Stimulated activated CD4-positive, alpha-beta T cell treated with anti-CD3 and anti-CD28 coated beads, Interleukin-2, amount 100 ng/mL, for 4 hours (primary cell): Measurements from ENCODE around the gene MAL.

Experiments
- DNase-seq: peaks from one replicate; pipeline ENCODE4 v3.0.0-alpha.2; 2020; ENCODE audit warnings: low read depth

MAL gene

DNA sequence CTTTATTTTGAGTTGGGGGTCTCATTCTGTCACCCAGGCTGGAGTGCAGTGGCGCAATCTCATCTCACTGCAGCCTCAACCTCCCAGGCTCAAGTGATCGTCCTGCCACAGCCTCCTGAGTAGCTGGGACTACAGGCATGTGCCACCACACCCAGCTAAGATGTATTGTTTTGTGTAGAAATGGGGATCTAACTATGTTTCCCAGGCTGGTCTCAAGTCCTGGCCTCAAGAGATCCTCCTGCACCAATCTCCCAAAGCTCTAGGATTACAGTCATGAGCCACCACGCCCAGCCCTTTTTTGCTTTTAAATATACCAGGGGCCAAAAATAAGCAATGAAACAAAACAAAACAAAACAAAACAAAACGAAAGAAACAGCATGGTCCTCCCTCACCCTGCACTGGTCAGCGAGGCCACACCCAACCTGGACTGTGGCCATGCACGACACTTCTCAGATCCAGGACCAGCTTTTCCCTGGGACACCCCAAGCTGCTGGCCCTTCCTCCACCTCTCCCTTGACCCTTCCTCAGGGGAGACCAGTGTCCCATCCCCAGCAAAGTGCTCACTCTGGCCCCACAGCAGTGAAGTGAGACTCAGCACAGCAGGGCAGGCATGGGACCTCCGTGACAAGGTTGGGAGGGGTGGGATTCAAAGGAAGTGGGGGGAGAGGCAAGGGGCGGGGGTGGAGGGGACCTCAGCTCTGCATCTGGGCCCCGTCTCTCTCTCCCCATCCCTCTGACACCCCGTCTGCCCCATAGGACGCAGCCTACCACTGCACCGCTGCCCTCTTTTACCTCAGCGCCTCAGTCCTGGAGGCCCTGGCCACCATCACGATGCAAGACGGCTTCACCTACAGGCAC lies 23.5 kb downstream of the MAL start:
- DNase-seq = no peak

GRCh38 chr2:95049683-95049955 lies 24.1 kb downstream of the MAL start:
- DNase-seq = no peak

GRCh38 chr2:95049961-95050360 lies 24.5 kb downstream of the MAL start:
- DNase-seq = no peak

- no peak for DNase-seq
Observed at GRCh38 chr2:95050385-95051300, 25.1 kb downstream of the MAL start.

DNA sequence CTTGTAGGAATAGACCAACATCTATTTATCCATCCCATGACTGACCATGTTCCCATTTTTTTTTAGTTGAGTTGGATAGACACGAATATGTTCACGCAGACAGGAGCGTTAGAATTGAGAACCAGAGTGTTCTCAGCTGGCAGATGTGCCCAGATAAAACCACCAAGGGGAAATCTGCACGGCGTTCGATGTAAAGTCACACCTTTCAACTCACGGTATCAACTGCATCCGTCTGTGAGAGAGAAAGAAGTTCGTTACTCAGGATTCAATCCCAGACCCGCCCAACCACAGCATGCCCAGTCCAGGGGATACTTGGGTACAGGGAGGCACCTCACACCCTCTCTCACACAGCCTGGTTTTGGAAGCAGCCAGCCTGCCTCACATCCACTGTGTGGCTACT lies 26.1 kb downstream of the MAL start:
- DNase-seq = no peak

DNA sequence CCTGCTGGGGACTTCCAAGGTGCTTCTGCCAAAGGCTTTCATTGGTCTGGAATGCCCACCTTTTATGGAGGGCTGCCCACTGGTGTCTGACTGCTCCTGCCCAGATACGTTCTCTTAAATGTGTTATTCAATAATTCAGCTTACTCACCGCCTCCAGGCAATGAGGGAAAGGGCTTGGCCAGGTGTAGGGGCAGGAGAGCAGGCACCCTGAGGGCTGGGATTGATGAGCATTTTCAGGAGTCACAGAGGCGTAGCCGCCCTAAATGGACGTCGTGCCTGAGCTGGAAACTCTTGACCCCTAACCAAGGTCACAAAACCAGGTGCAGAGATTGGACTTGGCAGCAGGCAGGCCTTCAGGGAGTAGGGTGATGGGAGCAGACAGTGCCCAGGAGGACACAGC lies 26.8 kb downstream of the MAL start:
- no peak for DNase-seq

GRCh38 chr2:95052804-95053479 lies 27.4 kb downstream of the MAL start:
- DNase-seq = no peak

GRCh38 chr2:95053543-95053942 lies 28.0 kb downstream of the MAL start:
- no peak for DNase-seq

- no peak for DNase-seq
Observed at GRCh38 chr2:95054016-95054415, 28.5 kb downstream of the MAL start.

- no peak for DNase-seq
Observed at GRCh38 chr2:95055262-95055661, 29.8 kb downstream of the MAL start.

DNA sequence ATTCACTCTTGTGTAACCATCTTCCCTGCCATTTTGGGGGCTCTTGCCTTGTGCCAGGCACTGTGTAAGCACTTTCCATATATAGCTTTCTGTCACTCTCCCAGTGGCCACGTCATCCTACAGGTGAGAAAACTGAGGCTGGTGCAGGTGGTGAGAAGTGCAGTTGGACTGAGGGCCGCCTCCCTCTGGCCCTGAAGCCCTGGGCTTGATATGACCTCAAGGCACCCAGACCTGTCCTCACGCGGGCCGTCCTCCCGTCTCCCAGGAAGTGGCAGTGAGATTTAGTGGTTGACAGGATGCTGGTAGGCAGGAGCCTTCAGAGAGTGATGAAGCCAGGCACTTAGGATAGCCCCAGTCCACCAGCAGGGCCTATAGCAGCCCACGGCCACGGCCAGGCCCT lies 30.5 kb downstream of the MAL start:
- DNase-seq = no peak

GRCh38 chr2:95056461-95057459 lies 31.3 kb downstream of the MAL start:
- no peak for DNase-seq

- DNase-seq = no peak
Observed at GRCh38 chr2:95057535-95058370, 32.2 kb downstream of the MAL start.

GRCh38 chr2:95058466-95058988 lies 33.0 kb downstream of the MAL start:
- DNase-seq = no peak

DNA sequence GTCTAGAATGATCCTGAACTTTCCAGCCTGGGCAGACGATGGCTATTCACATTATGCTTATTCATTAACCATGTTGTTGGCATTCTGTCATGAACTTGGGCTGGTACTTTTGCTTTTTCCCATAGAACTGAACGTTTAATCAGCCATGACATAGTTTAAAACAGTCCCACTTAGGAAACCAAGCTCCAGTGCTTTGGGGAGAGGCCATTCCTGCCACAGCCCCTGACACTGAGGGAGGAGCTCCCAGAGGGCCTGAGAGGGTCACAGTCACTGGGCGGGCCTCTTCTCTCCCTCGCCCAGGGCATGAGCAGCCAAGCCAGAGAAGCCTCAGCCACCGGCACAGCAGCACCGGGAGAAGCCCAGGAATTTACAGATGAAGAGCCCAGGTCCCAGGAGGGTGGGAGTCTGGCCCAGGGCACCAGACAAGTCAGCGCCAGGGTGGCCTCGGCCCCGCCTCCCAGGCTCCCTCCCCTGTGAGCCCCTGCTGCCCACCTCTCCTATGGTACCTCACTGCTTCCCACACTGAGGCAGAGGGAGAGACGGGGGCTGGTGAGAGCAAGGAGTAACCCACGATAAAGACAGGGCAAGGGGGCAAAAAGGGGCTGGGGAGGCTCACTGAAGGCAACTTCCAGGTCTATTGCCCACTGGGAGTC lies 33.6 kb downstream of the MAL start:
- no peak for DNase-seq

- DNase-seq = no peak
Observed at GRCh38 chr2:95059656-95060370, 34.3 kb downstream of the MAL start.

DNA sequence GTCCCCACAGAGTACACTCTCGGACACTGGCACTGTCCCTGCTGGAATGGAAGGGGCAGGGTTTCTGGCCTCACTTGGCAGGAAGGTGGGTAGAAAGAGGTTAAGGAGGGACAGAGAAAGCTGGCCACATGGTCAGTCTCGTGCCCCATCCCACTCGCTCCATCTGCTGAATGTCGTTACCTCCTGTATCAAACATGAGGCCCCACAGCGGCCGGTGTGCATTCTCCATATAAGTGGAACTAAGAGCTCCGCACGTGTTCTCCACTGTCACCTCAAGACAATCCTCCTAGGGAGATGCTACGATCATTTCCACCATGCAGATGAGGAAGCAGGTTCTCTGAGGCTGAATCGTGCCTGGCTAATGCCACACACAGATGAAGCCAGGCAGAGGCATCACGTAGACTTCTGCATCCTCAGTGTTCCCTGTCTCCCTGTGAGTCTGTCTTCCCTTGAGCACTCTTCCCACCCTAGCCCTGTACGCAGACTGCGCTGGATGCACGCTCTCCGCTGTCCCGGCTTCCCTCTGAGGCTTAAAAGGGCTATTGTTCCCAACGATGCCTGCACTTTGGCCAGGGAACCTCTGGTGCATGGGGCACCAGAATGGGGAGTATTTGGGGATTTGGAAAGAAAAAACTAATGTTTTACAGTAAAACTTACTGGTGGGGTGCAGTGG lies 35.1 kb downstream of the MAL start:
- no peak for DNase-seq

- no peak for DNase-seq
Observed at GRCh38 chr2:95061119-95061512, 35.6 kb downstream of the MAL start.
